ENCODE measurements around the gene PLEKHH3. TPM values are rescaled to one million over a fixed set of nuclear protein-coding genes. Genes with fewer than 3 reads are reported as not detected.

The PLEKHH3 gene
- total RNA-seq, 4 donors from 2014 or later, result 32.4 to 57.7 (median 46.1) TPM

DNA sequence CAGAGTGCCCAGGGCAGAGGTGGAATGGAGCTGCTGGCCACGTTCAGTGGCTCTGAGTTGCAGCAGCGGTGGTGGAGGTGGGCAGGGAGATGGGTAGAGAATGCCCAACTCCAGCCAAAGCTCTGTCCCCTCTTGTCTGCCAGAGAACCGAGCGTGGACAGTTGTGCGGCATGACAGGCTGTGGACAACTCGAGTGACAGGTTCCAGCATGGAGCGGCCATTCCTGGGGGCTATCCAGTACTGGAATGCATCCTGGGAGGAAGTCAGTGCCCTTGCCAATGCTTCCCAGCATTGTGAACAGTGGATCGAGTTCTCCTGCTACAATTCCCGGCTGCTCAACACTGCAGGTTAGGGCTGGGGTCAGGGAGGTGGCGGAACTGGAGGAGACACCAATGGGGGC is 13.8 kb upstream of the PLEKHH3 start:
- Histone ChIP-seq H3K4me3 (no peak overlapping the region), H3K4me1 (no peaks in the 10 kb centered on the region), H3K27ac (no peak overlapping the region), H3K36me3 (peaks cover 0 to 94% (median 0%) of the 10 kb centered on the region in 3 donors), H3K27me3 (no peaks in the 10 kb centered on the region), H3K9me3 (no peaks in the 10 kb centered on the region)
- 82 to 84% methylated on average over 4 to 10 of the region's 10 CpGs for WGBS, 2 donors
- no peak for TF ChIP-seq EP300 (IDR thresholded peaks at IDR 0.05)
- TF ChIP-seq, protein P1, sequence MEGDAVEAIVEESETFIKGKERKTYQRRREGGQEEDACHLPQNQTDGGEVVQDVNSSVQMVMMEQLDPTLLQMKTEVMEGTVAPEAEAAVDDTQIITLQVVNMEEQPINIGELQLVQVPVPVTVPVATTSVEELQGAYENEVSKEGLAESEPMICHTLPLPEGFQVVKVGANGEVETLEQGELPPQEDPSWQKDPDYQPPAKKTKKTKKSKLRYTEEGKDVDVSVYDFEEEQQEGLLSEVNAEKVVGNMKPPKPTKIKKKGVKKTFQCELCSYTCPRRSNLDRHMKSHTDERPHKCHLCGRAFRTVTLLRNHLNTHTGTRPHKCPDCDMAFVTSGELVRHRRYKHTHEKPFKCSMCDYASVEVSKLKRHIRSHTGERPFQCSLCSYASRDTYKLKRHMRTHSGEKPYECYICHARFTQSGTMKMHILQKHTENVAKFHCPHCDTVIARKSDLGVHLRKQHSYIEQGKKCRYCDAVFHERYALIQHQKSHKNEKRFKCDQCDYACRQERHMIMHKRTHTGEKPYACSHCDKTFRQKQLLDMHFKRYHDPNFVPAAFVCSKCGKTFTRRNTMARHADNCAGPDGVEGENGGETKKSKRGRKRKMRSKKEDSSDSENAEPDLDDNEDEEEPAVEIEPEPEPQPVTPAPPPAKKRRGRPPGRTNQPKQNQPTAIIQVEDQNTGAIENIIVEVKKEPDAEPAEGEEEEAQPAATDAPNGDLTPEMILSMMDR (IDR thresholded peaks at IDR 0.05), result no peak
- no peak for TF ChIP-seq POLR2A (IDR thresholded peaks at IDR 0.05)
- DNase-seq (ENCODE audit: low spot score in 2 of 2), result no peak

DNA sequence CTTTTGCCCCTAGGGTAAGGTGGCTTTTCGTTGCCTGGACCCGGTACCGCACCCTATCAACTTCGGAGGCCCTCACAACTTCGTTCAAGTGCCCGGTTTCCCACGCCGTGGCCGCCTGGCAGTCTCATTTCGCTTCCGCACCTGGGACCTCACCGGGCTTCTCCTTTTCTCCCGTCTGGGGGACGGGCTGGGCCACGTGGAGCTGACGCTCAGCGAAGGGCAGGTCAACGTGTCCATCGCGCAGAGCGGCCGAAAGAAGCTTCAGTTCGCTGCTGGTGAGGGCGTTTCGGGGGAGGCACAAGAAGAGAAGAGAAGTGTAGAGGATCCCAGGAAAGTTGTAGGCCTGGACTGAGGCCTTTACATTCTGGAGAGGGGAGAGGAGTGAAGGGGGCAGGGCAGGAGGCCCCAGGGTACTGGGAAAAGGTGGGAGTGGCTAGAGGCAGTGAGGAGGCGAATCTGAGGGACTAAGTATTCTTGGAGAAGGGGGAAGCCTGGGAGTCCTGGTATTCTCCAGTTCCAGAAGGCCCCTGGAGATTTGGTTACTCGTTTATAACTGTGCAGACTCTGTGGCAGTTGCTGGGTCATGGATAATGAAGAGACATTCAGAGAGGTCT is 11.0 kb upstream of the PLEKHH3 start:
- Histone ChIP-seq H3K27me3 (no peaks in the 10 kb centered on the region), H3K4me1 (peaks cover 0 to 14% (median 7%) of the 10 kb centered on the region in 4 donors), H3K9me3 (no peaks in the 10 kb centered on the region), H3K36me3 (peaks cover 0 to 76% (median 0%) of the 10 kb centered on the region in 3 donors), H3K27ac (no peak overlapping the region), H3K4me3 (no peak overlapping the region)
- TF ChIP-seq POLR2A (IDR thresholded peaks at IDR 0.05) (no peak), EP300 (IDR thresholded peaks at IDR 0.05) (no peak)
- TF ChIP-seq, protein P1 (IDR thresholded peaks at IDR 0.05), result no peak
- 65 to 69% methylated on average over 27 of the region's 27 CpGs for WGBS, 2 donors
- DNase-seq (ENCODE audit: low spot score in 2 of 2), result no peak

DNA sequence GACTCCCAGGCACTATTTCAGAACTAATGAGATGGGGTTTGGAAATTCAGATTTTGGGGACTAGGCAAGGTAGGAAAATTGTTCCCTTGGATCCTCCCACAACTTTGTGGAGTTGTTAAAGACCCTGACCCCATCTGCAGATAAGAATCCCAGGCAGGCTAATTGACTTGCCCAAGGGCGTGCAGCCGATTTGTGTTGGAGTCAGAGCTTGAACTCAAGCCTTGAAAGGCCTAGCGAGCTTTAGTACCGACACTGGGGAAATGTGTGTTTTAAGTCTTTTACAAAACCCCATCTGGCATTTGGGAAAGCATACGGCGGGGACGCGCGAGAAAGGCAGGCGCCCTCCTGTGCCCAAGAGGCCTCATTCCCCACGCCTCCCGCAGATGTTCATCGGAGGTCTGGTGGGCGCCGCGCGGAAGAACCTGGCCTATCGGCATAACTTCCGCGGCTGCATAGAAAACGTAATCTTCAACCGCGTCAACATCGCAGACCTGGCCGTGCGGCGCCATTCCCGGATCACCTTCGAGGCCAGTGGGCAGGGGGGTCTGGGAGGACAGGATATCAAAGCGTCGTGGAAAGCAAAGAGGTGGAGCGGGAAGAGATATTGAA is 9.8 kb upstream of the PLEKHH3 start:
- Histone ChIP-seq H3K27me3 (no peaks in the 10 kb centered on the region), H3K4me1 (peaks cover 0 to 26% (median 17%) of the 10 kb centered on the region in 4 donors), H3K9me3 (no peaks in the 10 kb centered on the region), H3K4me3 (no peak overlapping the region), H3K36me3 (peaks cover 0 to 65% (median 0%) of the 10 kb centered on the region in 3 donors), H3K27ac (no peak overlapping the region)
- WGBS, 2 donors, result 77 to 82% methylated on average over 32 of the region's 32 CpGs
- no peak for DNase-seq (ENCODE audit: low spot score in 2 of 2)
- TF ChIP-seq, protein P1 (IDR thresholded peaks at IDR 0.05), result no peak
- TF ChIP-seq POLR2A (IDR thresholded peaks at IDR 0.05) (no peak), EP300 (IDR thresholded peaks at IDR 0.05) (no peak)

DNA sequence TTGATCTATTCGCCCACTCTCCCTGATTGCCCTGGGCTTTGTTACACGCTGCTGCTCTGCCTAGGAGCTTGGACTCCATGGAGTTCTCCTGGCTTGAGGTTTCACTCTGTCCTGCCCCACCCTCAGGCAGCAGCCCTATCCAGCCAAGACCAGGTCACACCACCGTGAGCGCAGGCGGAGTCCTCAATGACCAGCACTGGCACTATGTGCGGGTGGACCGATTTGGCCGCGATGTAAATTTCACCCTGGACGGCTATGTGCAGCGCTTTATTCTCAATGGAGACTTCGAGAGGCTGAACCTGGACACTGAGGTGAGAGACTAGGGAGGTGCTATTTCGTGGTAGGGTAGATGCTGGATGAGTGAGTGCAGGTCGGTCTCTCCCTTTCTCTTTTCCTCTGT is 9.0 kb upstream of the PLEKHH3 start:
- WGBS, 2 donors, result 80 to 81% methylated on average over 13 to 14 of the region's 14 CpGs

More for the DNA sequence above, 9.0 kb upstream of the PLEKHH3 start:
- H3K4me1 ChIP-seq, result peaks cover 0 to 33% (median 23%) of the 10 kb centered on the region in 4 donors
- no peak overlapping the region for H3K4me3 ChIP-seq
- no peak for DNase-seq (ENCODE audit: low spot score in 2 of 2)
- no peaks in the 10 kb centered on the region for H3K9me3 ChIP-seq
- no peaks in the 10 kb centered on the region for H3K27me3 ChIP-seq
- peaks cover 0 to 57% (median 0%) of the 10 kb centered on the region in 3 donors for H3K36me3 ChIP-seq
- TF ChIP-seq EP300 (IDR thresholded peaks at IDR 0.05), result no peak
- TF ChIP-seq, protein P1 (IDR thresholded peaks at IDR 0.05), result no peak
- TF ChIP-seq POLR2A (IDR thresholded peaks at IDR 0.05), result no peak
- H3K27ac ChIP-seq, result no peak overlapping the region

Data from tibial nerve (tissue), 4 donors.